TTC549 (cell line): ENCODE results near the gene PNKP.

Experiments used
- FAIRE-seq: peaks from 2 replicates; lab custom pipeline; 2012; peaks lifted over from hg19 to GRCh38; lab: Jason Lieb, UNC

The PNKP gene

DNA sequence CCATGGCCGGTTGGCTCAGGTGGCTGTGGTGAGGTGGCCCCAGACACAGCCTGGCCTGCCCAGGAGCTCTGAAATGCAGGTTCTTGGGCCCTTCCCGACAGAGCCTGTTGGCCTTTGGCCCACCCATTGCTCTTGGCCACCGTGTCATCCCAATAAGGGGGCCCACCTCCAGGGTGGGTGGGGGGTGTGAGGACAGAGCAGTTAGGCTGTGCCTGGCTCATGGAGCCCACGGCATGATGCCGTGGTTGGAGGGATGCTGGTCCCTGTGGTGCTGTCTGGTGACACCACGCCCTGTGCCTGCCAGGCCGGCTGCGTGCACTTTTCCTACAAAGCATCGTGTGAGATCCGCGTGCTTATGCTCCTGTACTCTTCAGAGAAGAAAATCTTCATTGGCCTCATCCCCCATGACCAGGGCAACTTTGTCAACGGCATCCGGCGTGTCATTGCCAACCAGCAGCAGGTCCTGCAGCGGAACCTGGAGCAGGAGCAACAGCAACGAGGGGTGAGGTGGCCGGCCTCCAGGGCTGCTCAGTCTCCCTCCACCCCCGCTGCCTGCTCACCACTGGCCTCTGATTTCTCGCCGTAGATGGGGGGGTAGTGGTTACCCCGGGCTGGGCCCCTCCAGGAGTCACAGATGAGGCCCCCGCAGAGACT, 7.6 kb downstream of the PNKP start:
- no peak for FAIRE-seq

DNA sequence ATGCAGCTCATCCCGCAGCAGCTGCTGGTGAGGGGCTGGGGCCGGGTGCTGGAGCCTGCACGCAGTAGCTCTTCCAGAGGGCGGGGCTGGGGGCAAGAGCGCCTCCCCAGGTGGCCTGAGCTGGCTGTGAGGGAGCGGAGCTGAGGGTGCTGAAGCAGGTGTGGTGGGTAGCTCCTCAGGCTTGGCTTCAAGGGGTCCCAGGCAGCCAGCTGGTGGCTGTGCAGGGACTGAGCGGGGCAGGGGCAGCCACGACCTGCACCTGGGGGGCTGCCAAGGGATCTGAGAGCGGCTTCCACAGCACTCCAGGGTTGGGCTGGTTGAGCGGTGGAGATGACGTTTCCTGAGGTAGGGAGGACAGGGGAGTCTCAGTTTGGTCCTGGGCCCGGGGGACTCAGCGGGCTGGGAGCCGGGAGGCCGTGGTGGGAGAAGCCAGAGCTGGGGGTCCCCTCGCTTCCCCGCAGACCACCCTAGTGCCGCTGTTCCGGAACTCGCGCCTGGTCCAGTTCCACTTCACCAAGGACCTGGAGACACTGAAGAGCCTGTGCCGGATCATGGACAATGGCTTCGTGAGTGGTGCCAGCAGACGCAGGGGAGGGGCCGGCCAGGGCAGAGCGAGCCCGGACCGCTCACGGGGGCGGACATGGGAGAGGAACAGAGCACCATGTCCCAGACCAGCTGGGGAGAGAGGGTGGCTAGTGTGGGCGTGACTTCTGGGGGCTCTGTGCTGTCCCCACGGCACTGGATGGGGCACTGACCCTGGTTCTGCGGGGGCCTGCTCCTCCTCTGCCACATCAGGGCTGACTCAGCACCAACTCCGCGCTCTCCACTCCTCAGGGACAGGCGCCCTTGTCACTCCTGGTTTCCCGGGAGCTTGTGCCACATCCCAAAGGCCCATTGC, 9.0 kb downstream of the PNKP start:
- FAIRE-seq = no peak

DNA sequence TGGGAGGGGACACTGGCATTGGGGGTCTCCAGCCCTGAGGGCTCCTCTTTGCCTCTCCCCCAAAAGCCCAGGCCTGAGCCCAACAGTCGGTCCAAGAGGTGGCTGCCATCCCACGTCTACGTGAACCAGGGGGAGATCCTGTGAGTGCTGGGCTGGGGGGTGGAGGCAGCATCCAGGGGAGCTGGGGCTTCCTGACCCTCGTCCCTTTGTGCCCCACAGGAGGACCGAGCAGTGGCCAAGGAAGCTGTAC, 9.6 kb downstream of the PNKP start:
- FAIRE-seq = no peak

DNA sequence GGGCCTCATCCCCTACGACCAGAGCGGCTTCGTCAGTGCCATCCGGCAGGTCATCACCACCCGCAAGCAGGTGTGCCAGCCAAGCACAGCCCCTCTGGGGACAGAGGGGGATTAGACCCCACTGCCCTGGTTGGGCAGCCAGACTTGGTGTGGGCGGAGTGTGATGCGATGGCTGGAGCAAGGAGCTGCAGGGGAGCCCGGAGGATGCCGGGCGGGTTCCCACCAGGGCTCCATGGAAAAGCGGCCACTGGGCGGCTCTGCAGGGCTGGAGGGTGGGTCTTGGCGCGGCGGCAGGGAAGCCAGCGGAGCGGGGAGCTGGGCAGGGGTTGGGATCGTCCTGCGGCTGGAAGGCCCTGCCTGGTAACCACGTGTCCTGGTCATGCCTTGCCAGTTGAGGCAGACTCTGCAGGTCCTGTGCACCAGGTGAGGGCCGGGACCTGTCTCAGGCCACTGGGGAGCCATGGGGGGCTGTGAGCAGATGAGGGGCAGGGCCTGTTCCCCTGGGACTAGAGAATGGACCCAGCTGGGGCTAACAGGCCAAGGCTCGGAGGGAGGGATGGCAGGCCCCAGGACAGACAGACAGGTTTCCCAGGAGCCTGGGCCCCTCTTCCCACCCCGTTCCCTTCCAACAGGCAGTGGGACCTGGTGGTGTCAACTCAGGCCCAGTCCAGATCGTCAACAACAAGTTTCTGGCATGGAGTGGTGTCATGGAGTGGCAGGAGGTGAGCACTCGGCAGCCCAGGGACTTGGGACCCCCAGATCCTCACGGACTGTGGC, 10.1 kb downstream of the PNKP start:
- no peak for FAIRE-seq

DNA sequence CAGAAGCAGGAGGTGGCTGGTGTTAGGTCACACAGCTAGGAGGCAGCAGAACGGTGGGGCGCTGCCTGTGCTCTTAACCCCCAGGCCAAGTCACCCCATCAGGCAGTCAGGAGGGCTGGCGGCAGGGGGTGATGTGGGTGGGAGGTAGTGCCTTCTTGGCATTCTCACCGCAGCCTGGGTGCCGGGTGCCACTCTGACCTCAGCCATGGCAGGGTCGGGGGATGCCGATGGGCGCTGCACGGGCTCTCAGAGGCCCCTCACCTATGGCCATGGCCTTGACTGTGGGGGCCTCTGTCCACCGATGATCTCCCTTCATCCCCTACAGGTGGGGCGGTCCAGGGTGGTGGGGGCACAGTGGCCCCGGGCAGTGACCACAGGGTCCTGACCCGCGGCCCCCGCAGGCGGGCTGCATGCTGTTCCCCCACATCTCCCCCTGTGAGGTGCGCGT, 10.8 kb downstream of the PNKP start:
- FAIRE-seq = no peak

DNA sequence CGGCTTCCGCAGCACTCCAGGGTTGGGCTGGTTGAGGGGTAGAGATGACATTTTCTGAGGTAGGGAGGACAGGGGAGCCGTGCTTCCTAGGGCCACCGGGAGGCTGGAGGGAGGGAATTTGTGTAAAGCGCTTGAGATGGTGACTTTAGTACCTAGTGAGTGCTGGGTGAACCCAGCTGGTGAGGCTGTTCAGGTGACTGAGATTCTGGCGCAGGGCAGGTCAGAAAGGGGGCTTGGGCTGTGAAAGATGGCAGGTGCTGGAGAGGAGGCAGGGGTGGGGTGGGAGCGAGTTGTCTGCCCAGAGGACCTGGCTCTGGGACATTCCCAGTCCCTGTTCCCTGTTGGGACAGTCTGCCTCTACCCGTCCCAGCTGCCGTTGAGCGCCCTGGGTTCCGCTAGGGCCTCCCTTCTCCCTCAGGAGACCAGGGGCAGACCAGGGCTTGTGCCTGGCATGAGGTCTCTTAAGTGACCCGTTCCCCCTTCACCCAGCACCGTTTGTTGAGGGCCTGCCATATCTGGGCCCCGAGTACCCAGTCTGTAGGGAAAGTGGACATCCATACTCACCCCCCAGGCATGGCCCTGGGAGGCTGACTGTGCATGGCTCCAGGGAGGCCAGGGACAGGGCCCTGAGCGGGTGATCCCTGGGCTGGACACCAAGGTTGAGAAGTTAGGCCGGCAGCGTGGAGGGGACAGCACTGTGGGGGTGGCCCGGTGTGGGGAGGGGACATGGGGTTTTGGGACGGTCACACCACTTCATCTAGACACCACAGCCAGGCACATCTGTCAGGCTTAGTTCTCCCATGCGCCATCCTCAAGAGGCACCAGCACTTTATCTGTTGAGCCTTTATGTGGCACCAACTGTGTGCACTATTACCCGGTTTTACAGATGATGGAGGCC, 11.5 kb downstream of the PNKP start:
- FAIRE-seq = no peak

DNA sequence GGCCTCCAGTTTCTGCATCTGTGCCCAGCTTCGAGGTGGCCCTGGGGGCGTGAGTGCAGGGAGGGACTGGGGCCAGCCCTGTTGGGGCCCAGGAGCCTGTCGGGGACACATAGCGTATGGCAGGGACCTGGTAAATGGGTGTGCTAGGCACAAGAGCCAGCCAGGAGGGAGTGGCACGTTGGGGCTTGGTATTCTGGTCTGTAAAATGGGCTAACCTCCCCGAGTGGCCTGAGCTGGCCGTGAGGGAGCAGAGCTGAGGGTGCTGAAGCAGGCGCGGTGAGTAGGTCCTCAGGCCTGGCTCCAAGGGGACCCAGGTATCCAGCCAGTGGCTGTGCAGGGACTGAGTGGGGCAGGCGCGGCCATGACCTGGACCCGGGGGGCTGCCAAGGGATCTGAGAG, 12.1 kb downstream of the PNKP start:
- FAIRE-seq = no peak

DNA sequence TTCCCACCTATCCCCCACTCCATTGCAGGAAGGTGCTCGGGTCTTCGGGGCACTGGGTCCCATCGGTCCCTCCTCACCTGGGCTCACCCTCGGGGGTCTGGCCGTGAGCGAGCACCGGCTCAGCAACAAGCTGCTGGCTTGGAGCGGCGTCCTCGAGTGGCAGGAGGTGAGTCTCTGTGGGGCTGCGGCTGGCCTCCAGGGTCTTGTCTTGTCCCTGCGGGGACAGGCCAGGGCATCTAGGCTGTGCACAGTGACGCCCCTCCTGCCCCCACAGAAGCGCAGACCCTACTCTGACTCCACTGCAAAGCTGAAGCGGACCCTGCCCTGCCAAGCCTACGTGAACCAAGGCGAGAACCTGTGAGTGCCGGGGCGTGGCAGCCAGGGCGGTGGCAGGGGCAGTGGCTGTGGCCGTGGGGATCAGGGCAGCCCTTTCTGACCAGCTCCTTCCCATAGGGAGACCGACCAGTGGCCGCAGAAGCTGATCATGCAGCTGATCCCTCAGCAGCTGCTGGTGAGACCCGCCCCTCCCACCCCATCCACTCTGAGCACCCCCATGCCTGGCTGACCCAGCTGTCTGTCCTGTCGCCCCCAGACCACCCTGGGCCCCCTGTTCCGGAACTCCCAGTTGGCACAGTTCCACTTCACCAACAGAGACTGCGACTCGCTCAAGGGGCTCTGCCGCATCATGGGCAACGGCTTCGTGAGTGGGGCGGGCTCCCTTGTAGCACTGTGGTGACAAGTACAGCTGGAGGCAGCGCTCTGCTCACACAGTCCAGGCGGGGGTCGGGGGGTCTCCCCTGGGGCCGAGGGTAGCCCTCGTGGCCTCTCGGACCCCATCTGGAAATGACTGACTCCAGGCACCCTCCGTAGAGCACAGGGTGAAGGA, 12.8 kb downstream of the PNKP start:
- no peak for FAIRE-seq

DNA sequence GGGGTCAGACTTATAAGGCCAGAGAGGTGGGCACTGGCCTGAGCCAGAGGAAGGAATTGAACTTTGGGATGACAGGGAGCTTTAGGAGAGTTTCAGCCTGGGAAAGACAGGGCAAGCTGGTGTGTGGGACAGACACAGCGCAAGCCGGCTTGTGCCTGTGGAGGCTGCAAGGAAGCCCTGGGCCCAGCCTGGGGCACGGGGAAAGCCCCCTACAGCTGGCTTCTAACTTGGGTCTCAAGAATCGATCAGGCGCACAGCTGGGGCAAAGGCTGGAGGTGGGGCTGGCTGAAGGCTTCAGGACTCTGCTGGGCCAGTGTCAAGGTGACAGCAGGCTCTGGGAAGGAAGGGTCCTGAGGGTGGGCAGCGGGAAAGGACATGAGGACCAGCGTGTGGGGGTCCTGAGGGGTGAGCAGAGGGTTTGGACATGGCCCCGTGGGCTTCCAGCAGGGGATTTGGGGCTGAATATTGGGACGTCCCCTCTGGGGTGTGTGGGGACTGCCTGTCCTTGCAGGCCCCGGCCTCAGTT, 13.5 kb downstream of the PNKP start:
- FAIRE-seq = no peak

DNA sequence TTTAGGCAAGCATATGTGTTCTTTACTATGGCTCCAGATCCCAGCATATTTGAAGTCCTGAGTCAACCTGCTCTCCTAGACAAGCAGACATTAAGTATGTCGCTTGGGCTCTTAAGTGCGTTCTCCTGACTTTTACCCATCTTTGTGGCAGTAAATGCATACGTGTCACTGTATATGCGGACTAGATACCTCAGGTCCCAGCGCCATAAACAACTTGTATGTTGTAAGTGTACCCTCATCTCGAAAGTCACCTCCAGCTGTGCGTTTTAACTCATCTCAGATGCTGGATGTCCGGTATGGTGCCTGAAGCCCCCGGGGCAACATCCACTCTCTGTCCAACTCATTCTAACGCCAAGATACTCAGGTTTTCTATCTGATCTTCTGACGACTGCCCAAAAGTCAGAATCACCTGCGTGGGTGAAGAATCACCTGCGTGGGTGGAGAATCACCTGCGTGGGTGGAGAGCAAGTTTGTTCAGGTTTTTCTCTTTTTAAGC, 14.7 kb downstream of the PNKP start:
- no peak for FAIRE-seq

DNA sequence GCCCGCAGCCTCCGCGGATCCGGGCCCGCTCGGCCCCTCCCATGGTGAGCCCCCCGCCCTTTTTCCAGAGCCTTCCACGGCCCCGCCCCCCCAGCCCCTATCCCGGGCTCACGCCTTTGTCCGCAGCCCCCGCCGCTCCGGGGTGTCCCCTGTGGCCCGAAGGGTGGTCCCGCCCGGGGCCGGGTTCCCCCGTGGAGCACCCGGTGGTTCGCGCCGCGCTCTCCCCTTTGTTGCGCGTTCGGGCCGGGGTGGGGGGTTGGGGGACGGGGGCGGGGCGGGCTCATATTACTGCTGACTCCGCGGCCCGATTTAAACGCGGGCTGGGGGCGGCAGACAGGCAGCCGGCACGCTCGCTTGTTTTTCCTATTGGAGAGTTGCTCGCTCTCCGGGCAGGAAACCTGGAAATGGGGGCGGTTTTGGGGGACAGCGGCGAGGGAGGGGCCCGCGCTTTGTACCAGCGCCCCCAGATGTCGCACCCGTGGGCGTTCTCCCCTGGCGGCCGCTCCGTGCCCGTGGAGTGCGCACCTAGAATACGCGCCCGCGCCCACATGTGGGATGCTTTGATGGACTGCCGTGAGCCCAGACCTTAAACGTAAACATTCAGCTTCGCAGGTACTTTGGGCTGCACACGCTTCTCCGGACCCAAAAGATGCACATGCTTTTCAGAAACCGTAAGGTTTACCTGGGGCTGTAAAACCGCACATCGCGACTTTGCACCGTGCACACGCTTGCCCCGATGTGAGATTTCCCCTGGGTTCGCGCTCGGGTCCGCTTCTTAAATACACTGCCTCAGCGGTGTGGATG, 15.7 kb downstream of the PNKP start:
- FAIRE-seq = no peak

DNA sequence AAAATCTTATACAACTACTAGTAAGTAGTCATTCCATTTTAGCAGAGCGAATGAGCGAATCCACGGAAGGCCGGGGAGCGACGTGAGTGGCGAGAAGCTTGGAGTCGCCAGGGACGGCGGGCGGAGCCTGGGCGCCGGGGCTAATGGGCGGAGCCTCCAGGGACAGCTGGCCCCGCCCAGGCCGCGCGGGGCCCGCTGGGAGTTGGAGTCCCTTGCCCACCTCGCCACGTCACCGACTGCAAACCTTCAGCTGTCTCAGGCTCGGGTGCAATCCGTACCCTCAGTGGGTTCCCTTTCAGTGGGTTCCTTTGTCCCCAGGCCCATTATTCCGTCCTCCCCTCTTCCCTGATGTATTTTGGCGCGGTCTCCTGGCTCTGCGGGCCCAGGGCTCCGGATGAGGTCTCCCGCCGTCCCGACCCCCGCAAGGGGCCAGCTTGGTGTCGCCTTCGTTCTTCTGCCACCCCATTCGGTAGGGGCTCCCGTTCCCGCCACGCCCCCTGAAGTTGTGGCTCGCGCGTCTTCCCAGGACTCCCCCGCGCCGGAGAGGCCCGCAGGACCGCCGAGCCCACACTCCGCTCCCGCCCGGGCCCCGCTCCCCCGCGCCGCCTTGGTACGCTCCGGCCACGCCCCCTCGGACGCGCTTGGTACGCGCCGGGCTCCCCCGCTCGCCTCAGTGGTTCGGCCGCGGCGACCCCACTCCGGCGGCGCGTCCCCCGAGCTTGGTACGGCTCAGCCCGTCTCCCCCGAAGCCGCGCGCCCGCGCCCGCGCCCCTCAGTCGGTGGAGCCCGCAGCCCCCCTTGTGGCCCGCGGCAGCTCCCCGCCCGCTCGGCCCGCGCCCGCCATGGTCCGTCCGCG, 16.7 kb downstream of the PNKP start, which contains the start of gene PTOV1:
TSS of gene PTOV1 (plus strand) at position 673 of the 856 bp plus-strand sequence.
- FAIRE-seq = no peak

DNA sequence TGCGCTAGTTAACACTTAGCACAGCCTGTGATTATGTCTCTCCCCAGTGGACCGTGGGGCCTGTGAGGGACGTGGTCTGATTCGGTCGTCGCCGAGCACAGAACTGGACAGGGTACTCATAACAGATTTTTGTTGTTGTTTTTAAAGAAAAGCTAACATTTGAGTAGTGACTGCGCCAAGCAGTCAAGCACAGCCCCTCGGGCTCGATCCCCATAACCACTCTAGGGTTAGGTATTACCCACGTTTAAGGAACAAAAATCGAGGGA, 17.2 kb downstream of the PNKP start:
- no peak for FAIRE-seq

DNA sequence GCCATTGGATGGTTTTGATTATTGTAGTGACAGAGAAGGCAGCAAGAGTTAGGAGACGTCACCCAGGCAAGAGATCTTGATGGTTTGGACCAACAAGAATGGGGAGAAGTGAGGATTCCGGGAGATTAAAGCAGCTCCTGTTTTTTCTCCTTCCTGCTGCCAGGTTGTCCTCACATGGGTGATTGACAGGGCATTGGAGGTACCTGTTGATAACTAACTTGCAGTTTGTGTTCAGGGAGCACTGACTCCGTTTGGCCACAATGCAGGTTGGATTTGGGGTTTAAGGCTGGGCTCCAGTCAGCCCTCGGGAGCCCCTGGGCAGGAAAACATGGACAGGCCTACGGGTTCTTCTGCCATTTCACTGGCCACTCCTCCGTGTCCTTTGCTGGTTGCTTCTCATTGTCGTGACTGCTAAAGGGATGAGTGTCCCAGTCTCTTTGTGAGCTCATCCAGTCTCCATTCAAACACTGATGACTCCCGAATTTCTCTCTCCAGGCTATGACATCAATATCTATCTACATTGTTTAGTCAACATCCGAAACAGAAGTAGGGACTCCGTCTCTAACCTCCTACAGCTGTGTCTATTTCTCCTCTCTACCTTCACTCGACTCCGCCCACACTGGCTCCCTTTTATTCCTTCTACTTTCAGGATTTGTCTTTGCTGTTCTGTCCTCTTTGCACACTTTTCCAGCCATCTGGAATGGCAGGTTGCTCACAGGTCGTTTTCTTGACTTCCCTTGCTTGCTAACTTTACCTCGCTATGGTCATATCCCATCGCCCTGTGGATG, 17.7 kb downstream of the PNKP start:
- no peak for FAIRE-seq

DNA sequence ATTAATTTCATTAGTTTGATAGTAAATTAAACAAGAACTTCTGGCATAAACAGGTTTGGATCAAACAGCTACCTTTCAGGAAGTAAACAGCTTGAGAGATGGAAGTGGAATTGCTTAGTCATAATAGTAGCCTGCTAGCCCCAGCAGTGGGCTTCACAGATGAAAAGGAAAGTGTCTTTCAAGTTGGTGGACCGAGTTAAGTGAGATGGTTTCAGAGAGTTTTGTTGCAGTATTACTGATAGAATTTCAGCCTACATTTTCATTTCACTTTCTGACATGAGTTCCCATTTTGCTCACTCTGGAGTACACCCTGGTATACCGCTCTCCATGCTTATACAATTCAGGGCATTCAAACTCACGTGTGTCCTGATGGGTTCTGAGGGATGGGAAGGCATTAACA, 18.4 kb downstream of the PNKP start:
- no peak for FAIRE-seq

DNA sequence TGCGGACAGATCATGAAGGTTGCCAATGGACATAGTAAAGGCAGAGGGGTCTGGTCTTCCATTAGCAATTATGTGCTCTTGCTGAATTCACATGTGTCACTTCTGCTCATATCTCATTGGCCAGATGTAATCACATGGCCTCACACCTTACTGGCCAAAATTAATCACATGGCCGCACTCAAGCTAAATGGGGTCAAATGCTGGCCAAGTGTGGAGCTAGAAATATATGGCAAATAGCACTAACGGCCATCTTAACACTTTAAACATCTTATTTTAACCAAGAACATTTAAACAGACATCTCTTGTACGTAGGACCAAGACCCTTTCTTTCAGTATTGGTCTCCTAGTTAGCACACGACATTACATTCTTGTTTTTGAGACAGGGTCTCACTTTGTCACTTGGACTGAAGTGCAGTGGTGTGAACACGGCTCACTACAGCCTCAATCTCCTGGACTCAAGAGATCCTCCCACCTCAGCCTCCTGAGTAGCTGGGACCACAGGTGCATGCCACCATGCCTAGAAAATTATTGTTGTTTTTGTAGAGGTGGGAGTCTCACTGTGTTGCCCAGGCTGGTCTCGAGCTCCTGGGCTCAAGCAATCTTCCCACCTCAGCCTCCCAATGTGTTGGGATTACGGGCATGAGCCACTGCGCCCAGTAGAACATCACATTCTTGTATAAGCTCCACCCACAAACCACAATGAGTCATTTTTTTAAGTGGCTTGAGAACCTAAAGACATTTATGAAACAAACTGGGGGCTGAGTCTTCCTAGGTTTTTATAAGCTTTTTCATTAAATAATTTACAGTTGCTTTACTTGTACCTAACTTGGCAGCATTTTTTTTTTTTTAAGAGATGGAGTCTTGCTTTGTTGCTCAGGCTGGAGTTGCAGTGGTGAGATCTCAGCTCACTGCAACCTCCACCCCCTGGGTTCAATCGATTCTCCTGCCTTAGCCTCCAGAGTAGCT, 19.4 kb downstream of the PNKP start:
- FAIRE-seq = no peak

DNA sequence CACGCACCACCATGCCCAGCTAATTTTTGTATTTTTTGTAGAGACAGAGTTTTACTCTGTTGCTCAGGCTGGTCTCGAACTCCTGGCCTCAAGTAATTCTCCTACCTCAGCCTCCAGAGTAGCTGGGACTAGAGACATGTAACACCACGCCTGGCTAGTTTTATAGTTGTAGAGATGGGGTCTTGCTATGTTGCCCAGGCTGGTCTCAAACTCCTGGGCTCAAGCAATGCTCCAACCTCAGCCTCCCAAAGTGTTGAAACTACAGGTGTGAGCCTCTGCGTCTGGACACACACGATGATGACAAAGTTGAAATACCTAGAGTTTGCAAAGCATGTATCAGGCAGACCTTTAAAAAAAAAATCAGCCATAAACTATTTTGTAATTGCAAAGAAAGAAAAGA, 21.0 kb downstream of the PNKP start:
- FAIRE-seq = no peak
